ENCODE measurements around the gene CTDP1. TPM values are rescaled to one million over a fixed set of nuclear protein-coding genes. Genes with fewer than 3 reads are reported as not detected.

The CTDP1 gene
- total RNA-seq, 1 donor from 2014 or later, result 29.7 TPM

DNA sequence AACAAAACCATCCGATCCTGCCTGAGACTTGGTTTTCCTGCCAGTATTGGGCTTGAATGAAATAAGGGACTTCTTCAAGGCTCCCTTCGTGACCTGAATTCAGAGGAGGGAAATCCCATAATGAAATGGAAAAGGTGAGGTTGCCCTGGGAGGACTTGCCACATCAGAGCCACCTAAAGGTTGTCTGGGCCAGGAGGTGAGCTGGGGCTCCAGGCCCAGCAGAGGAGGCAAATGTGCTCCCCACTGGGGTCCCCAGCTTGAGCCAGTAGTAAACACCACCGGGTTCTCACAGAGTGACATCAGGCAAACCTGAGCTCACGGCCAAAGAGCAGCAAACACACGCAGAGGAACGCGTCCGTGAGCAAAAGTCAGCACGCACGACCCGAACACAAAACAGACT is 28.6 kb upstream of the CTDP1 start:
- no peak for DNase-seq (ENCODE audit: low read depth)
- Histone ChIP-seq H3K4me3 (ENCODE audit: low read depth, low read length) (no peak overlapping the region), H3K27me3 (ENCODE audit: control insufficient read depth, insufficient read depth, low read length) (peaks cover 7% of the 10 kb centered on the region), H3K36me3 (ENCODE audit: control insufficient read depth, insufficient read depth, low read length) (no peaks in the 10 kb centered on the region)
- no peak for TF ChIP-seq CTCF (IDR thresholded peaks at IDR 0.05; ENCODE audit: insufficient read depth, low read length, poor library complexity, severe bottlenecking)

GRCh38 chr18:79657342-79657996 is 22.1 kb upstream of the CTDP1 start:
- no peak for TF ChIP-seq CTCF (IDR thresholded peaks at IDR 0.05; ENCODE audit: insufficient read depth, low read length, poor library complexity, severe bottlenecking)
- Histone ChIP-seq H3K4me3 (ENCODE audit: low read depth, low read length) (no peak overlapping the region), H3K36me3 (ENCODE audit: control insufficient read depth, insufficient read depth, low read length) (no peaks in the 10 kb centered on the region), H3K27me3 (ENCODE audit: control insufficient read depth, insufficient read depth, low read length) (peaks cover 12% of the 10 kb centered on the region)
- DNase-seq (ENCODE audit: low read depth), result no peak

GRCh38 chr18:79658366-79658765 is 21.2 kb upstream of the CTDP1 start:
- H3K27me3 ChIP-seq (ENCODE audit: control insufficient read depth, insufficient read depth, low read length), result peaks cover 12% of the 10 kb centered on the region
- H3K4me3 ChIP-seq (ENCODE audit: low read depth, low read length), result no peak overlapping the region
- no peak for DNase-seq (ENCODE audit: low read depth)
- no peak for TF ChIP-seq CTCF (IDR thresholded peaks at IDR 0.05; ENCODE audit: insufficient read depth, low read length, poor library complexity, severe bottlenecking)
- H3K36me3 ChIP-seq (ENCODE audit: control insufficient read depth, insufficient read depth, low read length), result no peaks in the 10 kb centered on the region

GRCh38 chr18:79659733-79660132 is 19.9 kb upstream of the CTDP1 start:
- H3K4me3 ChIP-seq (ENCODE audit: low read depth, low read length), result no peak overlapping the region
- H3K27me3 ChIP-seq (ENCODE audit: control insufficient read depth, insufficient read depth, low read length), result peaks cover 12% of the 10 kb centered on the region
- TF ChIP-seq CTCF (IDR thresholded peaks at IDR 0.05; ENCODE audit: insufficient read depth, low read length, poor library complexity, severe bottlenecking), result no peak
- no peaks in the 10 kb centered on the region for H3K36me3 ChIP-seq (ENCODE audit: control insufficient read depth, insufficient read depth, low read length)
- DNase-seq (ENCODE audit: low read depth), result no peak

- TF ChIP-seq CTCF (IDR thresholded peaks at IDR 0.05; ENCODE audit: insufficient read depth, low read length, poor library complexity, severe bottlenecking), result no peak
- no peak for DNase-seq (ENCODE audit: low read depth)
- H3K4me3 ChIP-seq (ENCODE audit: low read depth, low read length), result no peak overlapping the region
- peaks cover 11% of the 10 kb centered on the region for H3K27me3 ChIP-seq (ENCODE audit: control insufficient read depth, insufficient read depth, low read length)
- H3K36me3 ChIP-seq (ENCODE audit: control insufficient read depth, insufficient read depth, low read length), result no peaks in the 10 kb centered on the region
These were observed 17.6 kb upstream of the CTDP1 start for GRCh38 chr18:79662034-79662433.

DNA sequence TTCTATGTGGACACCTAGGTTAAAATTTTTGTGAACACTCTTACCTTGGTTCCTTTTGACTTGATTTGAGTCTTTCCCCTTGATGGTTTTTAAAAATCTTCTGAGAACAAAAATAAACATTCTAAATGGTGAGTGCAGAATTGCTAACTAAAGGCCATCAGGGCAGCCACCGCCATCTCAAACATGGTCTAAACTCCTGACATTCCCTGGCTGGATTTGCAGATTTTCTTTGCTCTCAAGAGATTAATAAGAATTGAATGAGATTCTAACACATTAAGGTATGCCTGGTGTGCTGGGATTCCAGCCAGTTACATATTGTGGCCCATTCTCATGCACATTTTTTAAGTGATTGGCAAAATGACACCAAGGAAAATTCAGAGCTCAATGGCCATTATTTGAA is 17.2 kb upstream of the CTDP1 start:
- H3K36me3 ChIP-seq (ENCODE audit: control insufficient read depth, insufficient read depth, low read length), result no peaks in the 10 kb centered on the region
- no peak overlapping the region for H3K4me3 ChIP-seq (ENCODE audit: low read depth, low read length)
- no peak for TF ChIP-seq CTCF (IDR thresholded peaks at IDR 0.05; ENCODE audit: insufficient read depth, low read length, poor library complexity, severe bottlenecking)
- DNase-seq (ENCODE audit: low read depth), result no peak
- peaks cover 8% of the 10 kb centered on the region for H3K27me3 ChIP-seq (ENCODE audit: control insufficient read depth, insufficient read depth, low read length)

Measured in kidney epithelial cell (primary cell).